Stimulated activated CD8-positive, alpha-beta memory T cell treated with anti-CD3 and anti-CD28 coated beads, Interleukin-7, amount 100 ng/mL, for 1 hour (primary cell): ENCODE results near the gene KIRREL2.

Experiments
- DNase-seq, 2 donors: peaks; one replicate each; pipeline ENCODE4 v3.0.0-alpha.2; 2020; ENCODE audit warnings: low read depth in 2 of 2

KIRREL2 gene

DNA sequence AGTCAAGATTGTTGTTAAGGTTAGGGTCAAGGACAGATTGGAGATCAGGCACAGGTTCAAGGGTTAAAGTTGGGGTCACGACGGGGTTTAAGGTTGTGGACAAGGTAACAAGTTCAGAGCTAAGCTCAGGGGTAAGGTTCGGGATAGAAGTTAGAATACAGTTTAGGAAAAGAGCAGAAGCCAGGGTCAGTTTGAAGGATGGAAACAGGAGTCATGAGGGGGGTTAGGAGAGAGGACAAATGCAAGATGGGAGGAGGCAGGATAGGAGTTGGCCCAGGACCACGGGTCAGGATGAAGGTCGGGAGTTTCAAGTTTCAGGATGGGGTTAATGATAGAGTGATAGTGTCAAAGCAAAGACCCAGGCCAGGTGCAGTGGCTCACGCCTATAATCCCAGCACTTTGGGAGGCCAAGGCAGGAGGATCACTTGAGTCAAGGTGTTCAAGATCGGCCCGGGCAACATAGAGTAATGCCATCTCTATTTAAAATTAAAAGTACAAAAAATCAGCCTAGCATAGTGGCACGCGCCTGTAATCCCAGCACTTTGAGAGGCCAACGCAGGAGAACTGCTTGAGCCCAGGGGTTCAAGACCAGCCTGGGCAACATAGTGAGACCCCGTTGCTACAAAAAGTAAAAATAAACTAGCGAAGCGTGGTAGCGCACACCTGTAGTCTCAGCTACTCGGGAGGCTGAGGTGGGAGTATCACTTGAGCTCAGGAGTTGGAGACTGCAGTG, 12.1 kb upstream of the KIRREL2 start:
- DNase-seq: no peak

DNA sequence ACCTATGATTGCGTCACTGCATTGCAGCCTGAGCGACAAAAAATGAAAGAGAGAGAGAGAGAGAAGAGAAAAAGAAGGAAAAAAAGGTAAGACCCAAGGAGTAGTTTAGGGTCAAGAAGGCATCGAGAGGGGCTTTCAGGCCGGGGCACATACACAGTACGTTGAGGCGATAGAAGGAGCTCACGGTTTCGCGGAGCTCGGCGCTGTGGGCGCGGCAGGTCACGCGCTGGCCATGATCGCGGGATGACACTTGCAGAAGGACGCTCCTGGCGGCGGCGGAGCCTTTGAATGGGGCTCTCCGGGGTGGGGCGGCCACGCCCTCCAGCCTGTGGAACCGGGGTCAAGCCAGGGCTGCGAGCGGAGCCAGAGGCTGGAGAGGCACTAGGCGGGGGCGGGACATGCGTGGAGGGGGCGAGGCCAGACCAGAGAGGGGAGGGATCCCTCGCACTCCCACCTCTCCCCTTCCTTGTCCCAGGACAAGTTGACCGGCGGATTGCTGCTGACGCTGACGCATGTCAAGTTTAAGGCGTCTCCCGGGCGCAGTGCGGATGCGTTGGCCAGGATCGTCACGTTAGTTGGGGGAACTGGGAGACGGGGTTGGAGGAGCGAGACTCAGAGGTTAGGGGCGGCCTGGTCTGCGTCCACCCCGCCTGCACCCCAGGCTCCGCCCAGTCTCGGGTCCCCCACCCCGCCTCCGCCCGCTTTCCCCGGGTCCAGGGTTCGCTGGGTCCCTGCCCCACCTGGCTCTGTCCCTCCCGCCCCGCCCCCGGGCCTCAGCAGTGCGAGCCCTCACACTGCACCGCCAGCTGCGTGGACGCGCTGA, 11.3 kb upstream of the KIRREL2 start:
- no peak for DNase-seq

DNA sequence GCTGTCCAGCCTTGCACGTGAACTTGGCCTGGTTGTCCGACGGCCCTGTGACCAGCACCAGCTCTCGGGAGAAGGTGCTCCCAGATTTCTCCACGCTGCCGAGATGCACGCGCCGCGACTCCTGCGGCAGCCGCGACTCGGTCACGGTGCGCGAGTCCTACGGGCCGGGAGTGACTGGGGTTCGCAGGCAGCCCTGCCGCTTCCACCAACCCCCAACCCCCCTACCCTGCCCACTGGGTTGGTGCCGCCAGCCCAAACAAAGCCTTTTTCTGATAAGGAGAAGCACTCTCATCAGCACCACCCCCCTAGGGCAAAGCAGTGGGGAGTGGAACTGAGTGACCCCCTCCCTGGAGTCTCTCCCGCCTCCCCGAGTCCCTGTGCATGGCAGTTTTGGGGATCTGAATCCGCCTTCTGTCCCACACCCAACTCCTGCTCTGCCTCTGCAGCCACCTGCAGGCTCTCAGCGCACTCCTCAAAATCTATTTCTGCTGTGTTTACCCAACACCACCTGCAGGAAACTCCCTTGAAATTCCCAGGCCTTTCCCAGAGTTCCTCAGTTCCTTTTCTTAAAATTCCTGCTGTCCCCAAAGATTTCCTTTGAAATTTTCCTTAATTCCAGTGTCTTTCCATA, 10.6 kb upstream of the KIRREL2 start:
- no peak for DNase-seq

DNA sequence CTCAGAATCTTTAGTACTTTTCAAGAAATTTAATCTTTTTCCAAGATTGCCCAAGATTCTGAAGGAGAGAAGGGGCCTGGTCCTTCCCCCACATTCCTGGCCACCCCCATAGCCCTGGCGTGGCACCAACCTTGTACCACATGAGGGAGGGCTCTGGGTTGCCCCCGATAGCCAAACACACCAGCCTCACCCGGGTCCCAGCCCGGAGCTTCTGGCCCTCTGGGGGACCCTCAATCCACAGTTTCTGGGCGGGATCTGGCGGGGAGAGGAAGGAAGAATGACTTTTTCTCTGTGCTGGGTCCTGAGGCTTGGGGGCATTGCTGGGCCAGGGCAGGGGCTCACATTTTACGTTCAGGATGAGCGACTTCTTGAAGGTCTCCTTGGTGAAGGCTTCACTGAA, 8.8 kb upstream of the KIRREL2 start:
- no peak for DNase-seq

DNA sequence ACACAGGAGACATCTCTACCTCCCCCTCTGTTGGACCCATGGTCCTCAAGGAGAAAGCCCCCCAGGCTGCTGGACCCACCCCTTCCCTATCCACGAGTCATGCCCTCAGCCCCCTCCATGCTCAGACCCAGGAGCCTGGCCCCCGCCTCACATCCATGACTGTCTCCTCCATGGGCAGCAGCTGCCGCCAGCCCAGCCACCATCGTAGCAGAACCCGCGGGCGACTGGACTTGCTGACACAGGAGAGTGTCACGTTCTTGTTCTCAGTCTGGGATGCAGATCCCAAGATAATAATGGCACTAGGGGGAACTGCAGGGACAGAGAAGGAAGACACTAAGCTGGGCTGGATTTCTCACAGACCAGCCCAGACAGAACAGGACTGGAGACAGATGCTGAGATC, 8.2 kb upstream of the KIRREL2 start:
- DNase-seq: no peak

DNA sequence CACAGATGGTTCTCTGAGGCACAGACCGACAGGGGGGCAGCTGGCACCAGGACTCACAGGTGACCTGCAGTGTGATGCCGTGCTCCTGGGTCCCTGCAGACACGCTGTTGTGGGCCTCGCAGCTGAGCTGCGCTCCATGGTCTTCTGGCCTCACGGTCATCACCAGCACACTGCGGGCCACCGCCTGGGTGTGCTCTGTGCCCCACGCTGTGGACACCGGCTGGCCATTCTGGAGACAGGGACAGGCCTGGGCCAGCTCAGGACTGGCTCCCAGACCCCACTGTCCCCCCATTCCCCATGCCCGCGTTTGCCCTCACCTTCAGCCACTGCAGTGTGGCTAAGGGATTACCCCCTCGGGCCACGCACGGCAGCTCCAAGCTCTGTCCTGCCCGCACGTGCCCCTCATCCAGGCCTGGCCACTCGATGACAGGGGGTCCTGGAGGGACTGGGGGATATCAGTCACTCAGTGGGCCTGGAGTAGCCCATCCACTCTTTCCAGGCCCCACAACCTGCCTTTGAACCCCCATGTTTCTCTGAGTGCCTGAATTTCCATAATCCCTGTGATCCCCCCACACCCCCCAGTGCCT, 7.7 kb upstream of the KIRREL2 start:
- DNase-seq: no peak

DNA sequence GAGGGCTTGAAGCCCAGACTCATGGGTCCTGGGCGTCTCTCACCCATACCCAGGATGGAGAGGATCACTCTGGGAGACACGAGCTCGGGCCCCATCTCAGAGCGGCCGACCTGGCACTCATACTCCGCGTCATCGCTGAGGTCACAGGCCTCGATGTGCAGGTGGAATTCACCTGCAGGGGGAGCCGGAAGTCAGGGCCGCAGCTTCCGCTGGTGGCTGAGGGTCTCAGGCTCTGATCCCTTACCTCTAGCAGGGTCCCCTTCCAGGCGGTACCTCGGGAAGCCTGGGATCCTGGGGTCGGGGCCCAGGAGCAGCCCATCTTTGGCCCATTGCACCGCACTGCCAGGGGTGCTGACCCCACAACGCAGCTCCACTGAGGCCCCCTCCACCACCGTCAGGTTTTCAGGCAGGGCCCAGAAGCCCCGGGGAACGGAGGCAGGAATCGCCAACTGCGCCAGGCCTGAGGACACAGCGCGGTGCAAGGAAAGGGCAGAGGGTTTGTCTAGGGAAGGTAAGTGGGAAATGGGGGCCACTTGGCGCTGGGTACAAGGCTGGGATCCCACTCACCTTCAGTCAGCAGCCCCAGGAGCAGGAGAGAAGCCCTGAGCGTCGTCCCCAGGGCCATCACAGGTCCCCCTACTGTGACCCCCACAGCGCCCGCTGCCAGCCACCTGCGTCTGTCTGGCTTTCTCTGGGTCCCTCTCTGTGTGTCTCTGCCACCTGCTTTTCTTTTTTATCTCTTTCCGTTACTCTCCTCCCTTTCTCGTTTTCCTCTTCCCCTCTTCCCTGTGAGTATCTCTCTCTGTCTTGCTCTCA, 5.3 kb upstream of the KIRREL2 start:
- DNase-seq: no peak

DNA sequence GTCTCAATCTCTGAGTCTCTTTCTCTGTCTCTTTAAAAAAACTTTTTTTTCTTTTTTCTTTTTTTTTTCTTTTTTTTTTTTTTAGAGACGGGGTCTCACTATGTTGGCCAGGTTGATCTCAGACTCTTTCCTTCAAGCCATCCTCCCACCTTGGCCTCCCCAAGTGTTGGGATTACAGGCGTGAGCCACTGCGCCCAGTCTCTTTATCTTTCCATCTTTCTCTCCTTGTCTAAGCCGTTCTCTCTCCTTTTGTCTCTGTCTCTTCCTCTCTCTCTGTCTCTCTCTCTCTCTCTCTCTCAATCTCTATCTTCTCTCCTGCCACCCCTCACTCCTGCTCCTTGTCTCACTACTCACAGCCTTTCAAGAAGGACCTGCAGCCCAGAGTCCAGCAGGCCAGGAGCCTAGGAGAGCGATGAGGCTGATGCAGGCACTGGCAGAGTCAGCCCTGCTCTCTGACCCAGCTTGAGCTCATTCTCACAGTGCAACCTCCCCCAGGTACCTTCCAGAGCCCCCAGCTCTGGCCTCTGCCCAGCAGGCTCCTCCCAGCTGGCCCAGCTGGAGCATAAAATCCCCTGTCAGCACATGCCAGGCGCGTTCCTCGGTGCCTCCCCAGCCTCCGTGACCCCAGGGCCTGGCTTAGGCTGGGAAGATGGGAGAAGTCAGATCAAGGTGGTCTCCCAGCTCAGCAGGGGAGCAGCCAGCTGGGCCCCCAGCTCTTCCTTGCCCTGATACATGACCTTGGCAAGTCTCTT, 4.5 kb upstream of the KIRREL2 start, which contains the start of gene NPHS1:
Gene NPHS1, minus strand, starts transcription at position 476 of the 752 bp plus-strand sequence. CDS start 667 bp downstream, outside the sequence.
- DNase-seq: no peak

DNA sequence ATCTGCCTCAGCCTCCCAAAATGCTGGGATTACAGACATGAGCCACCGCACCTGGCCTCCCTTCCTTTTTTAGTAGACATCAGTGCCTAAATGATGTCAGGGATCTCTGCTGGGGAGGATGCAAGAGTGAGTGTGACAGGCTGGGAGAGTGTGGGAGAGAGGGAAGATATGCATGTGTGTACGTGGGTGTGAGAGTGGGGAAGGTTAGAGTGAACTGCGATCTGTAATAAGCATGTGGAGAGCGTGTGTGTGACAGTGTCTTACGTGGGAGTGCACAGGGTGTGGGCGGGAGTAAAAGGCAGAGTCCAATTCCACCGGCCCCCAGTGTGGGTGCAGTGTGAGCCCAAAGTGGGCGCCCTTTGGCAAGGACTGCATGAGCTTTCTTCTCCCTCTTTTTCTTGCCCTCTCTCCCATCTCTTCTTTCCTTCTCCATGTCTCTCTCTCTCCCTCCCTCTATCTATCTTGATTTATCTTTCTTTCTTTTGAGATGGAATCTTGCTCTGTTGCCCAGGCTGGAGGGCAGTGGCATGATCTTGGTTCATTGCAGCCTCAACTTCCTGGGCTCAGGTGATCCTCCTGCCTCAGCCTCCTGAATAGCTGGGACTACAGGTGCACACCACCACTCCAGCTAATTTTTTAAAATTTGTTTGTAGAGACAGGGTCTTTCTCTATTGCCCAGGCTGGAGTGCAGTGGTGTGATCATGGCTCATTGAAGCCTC, 3.5 kb upstream of the KIRREL2 start:
- DNase-seq: no peak

DNA sequence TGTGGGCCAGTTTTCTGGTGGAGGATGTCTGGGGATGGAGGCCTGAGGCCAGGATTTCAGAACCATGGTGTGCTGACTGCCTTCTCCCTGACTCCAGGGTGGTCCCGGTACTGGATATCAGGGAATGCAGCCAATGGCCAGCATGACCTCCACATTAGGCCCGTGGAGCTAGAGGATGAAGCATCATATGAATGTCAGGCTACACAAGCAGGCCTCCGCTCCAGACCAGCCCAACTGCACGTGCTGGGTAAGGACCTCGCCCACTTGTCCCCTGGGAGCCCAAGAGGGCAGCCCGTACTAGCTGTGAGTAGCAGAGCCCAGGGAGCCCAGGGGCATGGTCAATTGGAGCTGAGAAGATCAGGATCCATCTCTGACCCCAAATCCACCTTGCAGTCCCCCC, 1.6 kb downstream of the KIRREL2 start:
- no peak for DNase-seq

DNA sequence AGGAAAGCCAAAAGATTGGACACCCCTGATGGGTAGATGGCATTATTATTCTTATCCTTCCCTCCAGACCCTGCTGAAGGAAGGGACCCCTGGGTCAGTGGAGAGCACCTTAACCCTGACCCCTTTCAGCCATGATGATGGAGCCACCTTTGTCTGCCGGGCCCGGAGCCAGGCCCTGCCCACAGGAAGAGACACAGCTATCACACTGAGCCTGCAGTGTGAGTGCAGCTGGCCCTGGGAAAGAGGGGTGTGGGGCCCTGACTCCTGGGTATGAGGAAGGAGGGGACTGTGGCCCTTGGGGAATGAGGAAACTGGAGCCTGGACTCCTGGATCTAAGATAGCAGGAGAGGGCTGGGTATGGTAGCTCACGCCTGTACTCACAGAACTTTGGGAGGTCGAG, 2.7 kb downstream of the KIRREL2 start:
- no peak for DNase-seq

DNA sequence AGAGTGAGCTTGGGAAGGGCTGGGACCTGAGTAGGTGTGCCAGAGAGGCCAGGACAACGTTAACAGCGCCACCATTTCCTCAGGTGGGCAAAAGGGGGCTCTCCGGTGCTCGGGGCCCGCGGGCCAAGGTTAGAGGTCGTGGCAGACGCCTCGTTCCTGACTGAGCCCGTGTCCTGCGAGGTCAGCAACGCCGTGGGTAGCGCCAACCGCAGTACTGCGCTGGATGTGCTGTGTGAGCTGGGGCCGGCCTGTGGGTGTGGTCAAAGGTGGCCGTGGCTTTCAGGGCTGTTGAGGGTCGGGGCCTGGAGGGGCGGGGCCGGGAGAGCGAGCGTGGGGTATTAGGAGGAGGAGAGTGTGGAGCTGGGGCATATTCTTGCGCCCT, 3.7 kb downstream of the KIRREL2 start:
- no peak for DNase-seq

DNA sequence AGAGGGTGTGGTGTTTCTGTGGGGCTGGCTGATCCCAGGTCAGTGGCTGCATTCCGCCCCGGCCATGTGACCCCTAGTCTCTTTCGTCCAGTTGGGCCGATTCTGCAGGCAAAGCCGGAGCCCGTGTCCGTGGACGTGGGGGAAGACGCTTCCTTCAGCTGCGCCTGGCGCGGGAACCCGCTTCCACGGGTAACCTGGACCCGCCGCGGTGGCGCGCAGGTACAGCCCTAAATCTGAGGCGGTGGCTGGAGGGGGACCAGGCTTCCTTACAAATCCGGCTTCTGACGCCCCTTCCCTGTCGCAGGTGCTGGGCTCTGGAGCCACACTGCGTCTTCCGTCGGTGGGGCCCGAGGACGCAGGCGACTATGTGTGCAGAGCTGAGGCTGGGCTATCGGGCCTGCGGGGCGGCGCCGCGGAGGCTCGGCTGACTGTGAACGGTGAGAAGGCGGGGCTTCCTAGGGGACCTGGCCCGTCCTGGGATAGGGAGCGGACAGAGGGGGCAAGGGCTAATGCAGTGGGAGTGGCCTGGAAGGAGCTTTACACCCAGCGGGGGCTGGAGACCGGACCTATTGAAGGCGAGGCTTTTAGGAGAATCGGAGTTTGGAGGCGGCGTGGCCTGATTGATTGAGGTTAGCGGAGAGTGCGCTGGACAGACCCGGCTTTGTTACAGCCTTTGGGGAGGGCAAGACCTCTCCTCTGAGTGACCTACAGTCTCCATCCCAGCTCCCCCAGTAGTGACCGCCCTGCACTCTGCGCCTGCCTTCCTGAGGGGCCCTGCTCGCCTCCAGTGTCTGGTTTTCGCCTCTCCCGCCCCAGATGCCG, 4.3 kb downstream of the KIRREL2 start:
- DNase-seq: no peak

DNA sequence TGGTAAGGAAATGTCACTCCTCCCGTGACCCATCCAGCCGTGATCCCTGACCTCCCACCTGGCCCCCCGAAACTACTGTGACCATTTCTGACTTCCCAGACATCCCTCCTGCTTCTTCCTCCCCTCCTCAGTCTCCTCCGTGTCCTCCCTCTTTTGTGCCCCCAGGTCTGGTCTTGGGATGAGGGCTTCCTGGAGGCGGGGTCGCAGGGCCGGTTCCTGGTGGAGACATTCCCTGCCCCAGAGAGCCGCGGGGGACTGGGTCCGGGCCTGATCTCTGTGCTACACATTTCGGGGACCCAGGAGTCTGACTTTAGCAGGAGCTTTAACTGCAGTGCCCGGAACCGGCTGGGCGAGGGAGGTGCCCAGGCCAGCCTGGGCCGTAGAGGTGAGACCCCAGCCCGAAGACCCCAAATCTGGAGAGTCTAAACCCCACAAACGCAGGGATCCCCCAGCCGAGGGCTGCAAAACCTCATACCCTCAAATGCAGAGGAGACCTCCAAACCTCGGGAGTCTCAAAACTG, 5.0 kb downstream of the KIRREL2 start:
- no peak for DNase-seq

DNA sequence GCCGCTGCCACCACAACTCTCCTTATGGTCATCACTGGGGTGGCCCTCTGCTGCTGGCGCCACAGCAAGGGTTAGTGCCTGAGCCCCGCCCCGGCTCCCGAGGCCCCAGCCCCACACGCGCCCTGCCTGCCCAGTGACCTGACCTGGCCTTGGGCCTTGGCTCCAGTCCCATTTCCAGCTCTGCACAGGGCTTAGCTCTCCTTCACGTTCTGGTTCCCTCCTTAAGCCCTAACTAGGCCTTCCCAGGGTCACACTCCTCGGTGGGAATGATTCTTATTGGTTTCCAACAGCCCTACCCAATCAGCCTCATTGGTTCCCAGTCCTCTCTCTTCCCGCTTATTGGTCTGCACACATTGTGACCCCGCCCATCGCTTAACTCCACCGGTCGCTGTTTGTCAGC, 5.8 kb downstream of the KIRREL2 start:
- no peak for DNase-seq

DNA sequence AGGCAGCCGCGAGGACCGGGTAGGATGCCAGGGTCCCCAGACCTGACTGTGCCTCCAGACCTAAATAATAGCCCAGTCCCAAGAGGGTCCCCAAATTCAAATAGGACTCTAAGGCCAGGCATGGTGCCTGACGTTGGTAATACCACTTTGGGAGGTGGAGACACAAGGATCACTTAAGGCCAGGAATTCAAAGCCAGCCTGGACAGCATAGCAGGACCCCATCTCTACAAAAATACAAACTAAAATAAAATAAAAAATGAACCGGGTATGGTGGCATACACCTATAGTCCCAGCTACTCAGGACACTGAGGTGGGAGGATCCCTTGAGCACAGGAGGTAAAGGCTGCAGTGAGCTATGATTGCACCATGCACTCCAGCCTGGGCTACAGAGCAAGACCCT, 6.3 kb downstream of the KIRREL2 start:
- no peak for DNase-seq

DNA sequence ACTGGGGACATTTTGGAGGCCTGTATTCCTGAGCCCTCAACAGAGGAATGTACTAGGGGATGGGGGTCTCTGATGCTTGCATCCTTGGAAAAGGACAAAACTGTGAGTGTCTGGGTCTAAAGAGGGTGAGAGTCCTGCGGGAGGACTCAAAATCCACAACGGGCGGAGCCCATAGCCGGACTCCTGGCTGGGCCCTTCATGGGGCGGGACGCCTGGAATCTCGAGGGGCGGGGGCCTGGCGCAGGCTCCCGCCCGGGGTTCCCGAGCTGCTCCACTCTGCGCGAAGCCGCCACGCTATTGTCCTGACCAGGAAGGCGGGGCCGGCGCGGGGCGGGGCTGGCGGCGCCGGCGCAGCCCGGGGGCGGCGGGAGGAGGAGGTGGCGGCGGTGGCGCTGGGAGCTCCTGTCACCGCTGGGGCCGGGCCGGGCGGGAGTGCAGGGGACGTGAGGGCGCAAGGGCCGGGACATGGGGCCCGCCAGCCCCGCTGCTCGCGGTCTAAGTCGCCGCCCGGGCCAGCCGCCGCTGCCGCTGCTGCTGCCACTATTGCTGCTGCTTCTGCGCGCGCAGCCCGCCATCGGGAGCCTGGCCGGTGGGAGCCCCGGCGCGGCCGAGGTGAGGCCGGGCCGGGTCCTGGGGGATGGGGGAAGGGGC, 11.6 kb downstream of the KIRREL2 start, which contains the start of gene APLP1:
Gene APLP1, plus strand, starts transcription at position 403 of the 651 bp plus-strand sequence. Its CDS starts 63 bp downstream, at position 466.
- DNase-seq: no peak

DNA sequence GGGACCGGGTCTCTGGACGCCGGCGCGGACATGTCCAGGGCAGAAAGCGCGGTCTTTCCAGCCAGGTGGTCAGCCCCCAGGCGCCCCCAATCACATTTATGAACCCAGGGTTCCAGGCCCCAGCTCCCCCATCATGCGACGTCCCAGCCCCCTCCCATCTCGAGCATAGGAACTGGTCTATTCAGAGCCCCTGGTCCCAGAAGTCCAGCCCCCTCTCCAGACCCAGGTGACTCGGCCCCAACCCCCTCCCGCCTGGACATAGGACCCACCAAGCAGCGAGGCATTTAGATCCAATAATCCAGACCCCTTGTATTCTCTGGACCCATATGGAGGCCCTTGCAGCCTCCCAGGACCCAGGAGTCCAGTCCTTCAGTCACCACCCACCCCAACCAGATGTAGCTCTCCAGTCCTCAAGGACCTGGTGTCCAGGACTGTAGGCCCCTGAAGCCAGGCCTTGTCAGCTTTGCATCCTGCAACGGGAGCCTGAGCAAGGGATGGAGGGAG, 12.2 kb downstream of the KIRREL2 start:
- no peak for DNase-seq
